HEK293 (cell line): Measurements from ENCODE around the gene CASP8.

Experiments used
- CTCF ChIA-PET: fragments of 350-600 bp; formaldehyde crosslinking; extraction: SDS; loops from one replicate; lab custom pipeline; 2021; ENCODE audit warnings: antibody characterized with exemption; lab: Yijun Ruan, JAX
- POLR2A ChIA-PET: fragments of 300-600 bp; formaldehyde crosslinking; extraction: SDS; loops from one replicate; lab custom pipeline; 2020; ENCODE audit warnings: antibody characterized with exemption, inconsistent platforms; lab: Yijun Ruan, JAX
- H3K27ac ChIP-seq: fragments of 200-500 bp; sonication (Bioruptor generic); 2 replicates; pipeline ENCODE4 v1.5.1; 2014; ENCODE audit warnings: low read depth, low read length, control low read depth, inconsistent platforms; ENCODE audit errors: extremely low read depth
- H3K36me3 ChIP-seq, 2 experiments: fragments of 200-500 bp in 1 of 2; sonication (Bioruptor generic) in 1 of 2; 1 replicate in 1 of 2; 2 replicates in 1 of 2; pipeline ENCODE4 v1.5.1; 2014 to 2017; ENCODE audit warnings: inconsistent platforms in 2 of 2, low read length in 2 of 2; ENCODE audit not compliant: control insufficient read depth in 2 of 2, insufficient read depth in 1 of 2
- H3K4me1 ChIP-seq: fragments of 200-500 bp; sonication (Bioruptor generic); 2 replicates; pipeline ENCODE4 v1.5.1; 2014; ENCODE audit warnings: mild to moderate bottlenecking, low read length, inconsistent platforms; ENCODE audit not compliant: control insufficient read depth, insufficient read depth
- H3K4me3 ChIP-seq: 2 replicates; pipeline ENCODE4 v1.5.1; 2011; ENCODE audit warnings: low read depth, mild to moderate bottlenecking, control low read depth, low read length, moderate library complexity
- H3K9me3 ChIP-seq: fragments of 200-500 bp; sonication (Bioruptor generic); 2 replicates; pipeline ENCODE4 v1.5.1; 2014; ENCODE audit warnings: low read depth, low read length, inconsistent platforms; ENCODE audit not compliant: control insufficient read depth, insufficient read depth
- PATZ1 ChIP-seq: fragments of 450-650 bp; formaldehyde crosslinking; IDR thresholded peaks from 2 replicates; pipeline ENCODE4 v1.5.1; 2016; ENCODE audit warnings: missing biosample characterization, missing genetic modification characterization
- SETDB1 ChIP-seq: IDR thresholded peaks from one replicate; pipeline ENCODE4 v1.6.1; 2017; ENCODE audit warnings: mild to moderate bottlenecking, low read length, moderate library complexity, mixed read lengths; ENCODE audit not compliant: insufficient read length
- TSHZ1 ChIP-seq: fragments of 450-650 bp; formaldehyde crosslinking; IDR thresholded peaks from 2 replicates; pipeline ENCODE4 v1.5.1; 2016; ENCODE audit warnings: missing biosample characterization, missing genetic modification characterization, borderline replicate concordance
- ZBTB21 ChIP-seq: fragments of 450-650 bp; formaldehyde crosslinking; IDR thresholded peaks from 2 replicates; pipeline ENCODE4 v1.5.1; 2017; ENCODE audit warnings: missing biosample characterization, missing genetic modification characterization
- ZNF146 ChIP-seq: fragments of 450-650 bp; formaldehyde crosslinking; IDR thresholded peaks from 2 replicates; pipeline ENCODE4 v1.5.1; 2016; ENCODE audit warnings: missing biosample characterization, missing genetic modification characterization
- ZNF155 ChIP-seq: fragments of 450-650 bp; formaldehyde crosslinking; IDR thresholded peaks from 2 replicates; pipeline ENCODE4 v1.5.1; 2016; ENCODE audit warnings: missing biosample characterization, missing genetic modification characterization
- ZNF184 ChIP-seq: fragments of 450-650 bp; IDR thresholded peaks from 2 replicates; pipeline ENCODE4 v1.5.1; 2018; ENCODE audit warnings: missing biosample characterization, mild to moderate bottlenecking, missing genetic modification characterization
- ZNF26 ChIP-seq: fragments of 450-650 bp; formaldehyde crosslinking; IDR thresholded peaks from 2 replicates; pipeline ENCODE4 v1.5.1; 2016; ENCODE audit warnings: missing biosample characterization, missing genetic modification characterization
- ZNF350 ChIP-seq: fragments of 450-650 bp; formaldehyde crosslinking; IDR thresholded peaks from 2 replicates; pipeline ENCODE4 v1.5.0; 2017; ENCODE audit warnings: missing biosample characterization, mild to moderate bottlenecking, missing genetic modification characterization
- ZNF571 ChIP-seq: fragments of 450-650 bp; formaldehyde crosslinking; IDR thresholded peaks from 2 replicates; pipeline ENCODE4 v1.5.0; 2017; ENCODE audit warnings: missing biosample characterization, missing genetic modification characterization
- ZNF623 ChIP-seq: fragments of 450-650 bp; formaldehyde crosslinking; IDR thresholded peaks from 2 replicates; pipeline ENCODE4 v1.5.1; 2016; ENCODE audit warnings: missing biosample characterization, missing genetic modification characterization
- ZNF624 ChIP-seq: fragments of 450-650 bp; formaldehyde crosslinking; IDR thresholded peaks from 2 replicates; pipeline ENCODE4 v1.5.1; 2017; ENCODE audit warnings: missing biosample characterization, missing genetic modification characterization
- ZNF776 ChIP-seq: fragments of 450-650 bp; formaldehyde crosslinking; IDR thresholded peaks from 2 replicates; pipeline ENCODE4 v1.5.0; 2017; ENCODE audit warnings: missing biosample characterization, missing genetic modification characterization, borderline replicate concordance
- ZSCAN16 ChIP-seq: fragments of 450-650 bp; formaldehyde crosslinking; IDR thresholded peaks from 2 replicates; pipeline ENCODE4 v1.5.1; 2016; ENCODE audit warnings: missing biosample characterization, missing genetic modification characterization
- ZSCAN5A ChIP-seq: fragments of 450-650 bp; formaldehyde crosslinking; IDR thresholded peaks from 2 replicates; pipeline ENCODE4 v1.5.1; 2016; ENCODE audit warnings: missing biosample characterization, missing genetic modification characterization

Gene CASP8

GRCh38 chr2:201231781-201232466 lies 28.4 kb upstream of the CASP8 start (continued):
- no peak for TF ChIP-seq ZNF146
- no peak for TF ChIP-seq ZSCAN5A (tag by site-specific recombination)
- no peak for TF ChIP-seq ZSCAN16 (tag by site-specific recombination)
- TF ChIP-seq ZNF623 (tag by site-specific recombination) = no peak
- no peak for TF ChIP-seq ZNF776
- no peak for TF ChIP-seq ZNF26 (tag by site-specific recombination)
- no peak for TF ChIP-seq ZNF155 (tag by site-specific recombination)
- TF ChIP-seq ZNF350 (tag by site-specific recombination) = no peak
- TF ChIP-seq ZBTB21 = no peak

- POLR2A ChIA-PET = interaction anchor here (0.8 to 1.4 kb wide), 4 partner anchors 49 to 548 kb away, joined by 3 to 13 read pairs (median 3); partner anchors contain the start of genes ALS2, CASP10, STRADB and TRAK2
- CTCF ChIA-PET = interaction anchor here (0.6 to 2.7 kb wide), 62 partner anchors 10 to 693 kb away, joined by 3 to 53 read pairs (median 4); partner anchors contain the start of genes ALS2, CASP10 and FLACC1
- Histone ChIP-seq H3K9me3 (no peaks in the 10 kb centered on the region), H3K36me3 (peaks cover 0 to under 1% of the 10 kb centered on the region in 2 experiments; a peak in 1 of 3 replicates), H3K4me3 (no peak overlapping the region), H3K27ac (no peak overlapping the region), H3K4me1 (no peaks in the 10 kb centered on the region)
- TF ChIP-seq TSHZ1 (tag by site-specific recombination) = no peak
- no peak for TF ChIP-seq PATZ1 (tag by site-specific recombination)
- no peak for TF ChIP-seq ZNF184 (tag by site-specific recombination)
- peak; percentile 50 for TF ChIP-seq SETDB1
- no peak for TF ChIP-seq ZNF624 (tag by site-specific recombination)
- no peak for TF ChIP-seq ZNF571 (tag by site-specific recombination)
These were observed 27.9 kb upstream of the CASP8 start for GRCh38 chr2:201232467-201232815.
